ENCODE results near the gene ZNF519. TPM values are rescaled to one million over a fixed set of nuclear protein-coding genes. Genes with fewer than 3 reads are reported as not detected.

The ZNF519 gene
- total RNA-seq, 1 experiment from 2014 or later, result 23.8 TPM

DNA sequence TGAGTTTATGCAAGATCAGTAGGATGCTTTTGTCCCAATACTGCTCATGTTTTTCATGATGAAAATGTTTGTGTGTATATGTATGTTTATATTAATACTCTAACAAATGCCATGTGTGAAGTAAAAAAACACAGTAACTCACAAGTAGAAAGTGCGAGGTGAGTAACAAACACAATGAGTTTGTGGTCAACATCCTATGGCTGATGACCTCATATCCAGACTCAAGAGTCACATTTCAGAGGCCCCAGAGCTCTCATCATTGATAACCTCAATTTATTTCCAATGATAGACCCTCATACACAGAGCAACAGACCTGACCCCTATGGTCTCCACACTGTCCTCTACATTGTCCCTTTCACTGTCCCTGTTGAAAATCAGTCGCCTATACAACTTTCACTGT is 34.5 kb downstream of the ZNF519 start:
- Histone ChIP-seq H3K27me3 (ENCODE audit: insufficient read depth, low read depth) (no peaks in the 10 kb centered on the region), H3K4me2 (no peak overlapping the region), H2AFZ (no peak overlapping the region), H3K4me1 (replicated peaks; ENCODE audit: insufficient read depth) (no peaks in the 10 kb centered on the region), H3K4me3 (no peak overlapping the region), H3K79me2 (ENCODE audit: low read depth) (no peaks in the 10 kb centered on the region), H3K9me2 (ENCODE audit: insufficient read depth) (no peaks in the 10 kb centered on the region), H3K27ac (no peak overlapping the region), H3K9me3 (ENCODE audit: insufficient read depth, low read depth) (peaks cover under 1% of the 10 kb centered on the region; the same call in 1 of the 2 replicates), H3F3A (ENCODE audit: insufficient read depth, low read depth) (no peaks in the 10 kb centered on the region), H3K36me3 (ENCODE audit: low read depth) (no peaks in the 10 kb centered on the region), H4K20me1 (ENCODE audit: insufficient read depth) (no peaks in the 10 kb centered on the region)
- ChIA-PET POLR2A (ENCODE audit: unreplicated experiment) (no interaction called here), CTCF (no interaction called here)
- DNase-seq, result no peak
- no peak for TF ChIP-seq EZH2 (IDR thresholded peaks at IDR 0.05; ENCODE audit: low read depth)
- no peak for TF ChIP-seq CTCF (conservative IDR thresholded peaks at IDR 0.05)
- intact Hi-C loops (cut with micrococcal nuclease; ENCODE audit: unreplicated experiment), result loop anchor here (2.0 kb wide), 1 partner anchor 35 kb away; no protein-coding TSS in a partner anchor
- BruUV-seq (replicated peaks), result no TSS peak

DNA sequence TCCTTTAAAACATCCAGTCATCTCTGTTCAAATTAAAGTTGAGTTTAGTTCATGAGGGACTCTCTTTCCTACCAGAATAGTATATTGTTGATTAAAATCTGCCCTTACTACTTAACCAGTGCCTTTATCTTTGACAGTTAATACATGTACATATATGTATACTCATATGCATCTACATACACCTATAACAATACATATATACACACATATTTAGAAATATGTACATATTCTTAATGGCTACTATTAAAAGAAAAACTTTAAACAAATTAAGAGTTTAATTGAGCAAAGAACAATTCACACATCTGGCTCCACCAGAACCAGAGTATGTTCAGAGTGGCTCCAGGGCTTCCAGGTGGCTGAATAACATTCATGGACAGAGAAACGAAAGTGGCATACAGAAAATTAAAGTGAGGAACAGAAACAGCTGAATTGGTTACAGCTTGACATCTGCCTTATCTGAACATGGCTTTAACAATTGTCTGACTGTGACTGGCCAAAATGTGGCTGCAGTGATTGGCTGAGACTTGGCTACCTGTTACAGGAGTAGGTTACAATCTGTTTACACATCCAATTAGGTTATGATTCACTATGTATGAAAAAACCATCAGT is 38.8 kb downstream of the ZNF519 start:
- no TSS peak for BruUV-seq (replicated peaks)
- Histone ChIP-seq H3K27me3 (ENCODE audit: insufficient read depth, low read depth) (no peaks in the 10 kb centered on the region), H3K9me2 (ENCODE audit: insufficient read depth) (no peaks in the 10 kb centered on the region; the same call in 1 of the 2 replicates), H3K79me2 (ENCODE audit: low read depth) (no peaks in the 10 kb centered on the region), H3K27ac (no peak overlapping the region), H2AFZ (no peak overlapping the region), H3F3A (ENCODE audit: insufficient read depth, low read depth) (no peaks in the 10 kb centered on the region), H3K4me1 (replicated peaks; ENCODE audit: insufficient read depth) (no peaks in the 10 kb centered on the region), H4K20me1 (ENCODE audit: insufficient read depth) (no peaks in the 10 kb centered on the region), H3K4me2 (no peak overlapping the region), H3K4me3 (no peak overlapping the region), H3K9me3 (ENCODE audit: insufficient read depth, low read depth) (no peaks in the 10 kb centered on the region), H3K36me3 (ENCODE audit: low read depth) (no peaks in the 10 kb centered on the region)
- ChIA-PET CTCF (no interaction called here), POLR2A (ENCODE audit: unreplicated experiment) (no interaction called here)
- TF ChIP-seq EZH2 (IDR thresholded peaks at IDR 0.05; ENCODE audit: low read depth), result no peak
- no peak for TF ChIP-seq CTCF (conservative IDR thresholded peaks at IDR 0.05)
- no peak for DNase-seq
- intact Hi-C loops (cut with micrococcal nuclease; ENCODE audit: unreplicated experiment), result no loop called here

DNA sequence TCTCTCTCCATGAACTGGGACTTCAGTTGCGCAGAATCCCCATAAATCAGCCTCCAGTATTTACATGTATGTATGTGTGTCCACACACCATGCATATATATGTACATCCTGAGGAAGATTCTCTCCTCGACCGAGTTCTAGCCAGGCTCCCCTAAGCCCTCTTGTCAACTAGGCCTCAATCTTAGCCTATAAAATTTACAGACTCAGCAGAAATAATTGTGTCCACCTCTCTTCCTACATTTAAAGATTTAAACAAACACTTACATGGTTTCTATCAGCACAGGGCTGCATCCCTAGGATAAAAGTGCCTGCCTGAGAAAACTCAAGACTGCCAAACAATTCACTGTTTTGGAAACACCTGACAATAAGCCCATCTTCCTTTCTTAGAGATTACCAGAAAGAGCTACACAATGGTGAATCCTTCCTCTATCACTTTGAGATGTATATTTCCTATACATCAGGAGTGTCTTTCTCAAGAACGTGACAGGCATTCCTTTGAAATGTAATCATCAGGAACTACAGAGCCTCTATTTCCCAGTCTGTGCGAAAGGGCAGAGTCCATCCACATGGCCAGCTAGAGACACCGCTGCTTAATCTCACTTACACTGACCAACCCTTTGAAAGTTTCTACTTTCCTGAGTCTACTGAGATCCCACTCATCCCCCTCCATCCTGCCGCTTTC is 39.5 kb downstream of the ZNF519 start:
- H3K4me2 ChIP-seq, result no peak overlapping the region
- TF ChIP-seq EZH2 (IDR thresholded peaks at IDR 0.05; ENCODE audit: low read depth), result no peak
- no peak for TF ChIP-seq CTCF (conservative IDR thresholded peaks at IDR 0.05)
- H3K9me2 ChIP-seq (ENCODE audit: insufficient read depth), result no peaks in the 10 kb centered on the region; the same call in 1 of the 2 replicates
- ChIA-PET CTCF (no interaction called here), POLR2A (ENCODE audit: unreplicated experiment) (no interaction called here)
- H3K27me3 ChIP-seq (ENCODE audit: insufficient read depth, low read depth), result no peaks in the 10 kb centered on the region
- intact Hi-C loops (cut with micrococcal nuclease; ENCODE audit: unreplicated experiment), result no loop called here
- no peaks in the 10 kb centered on the region for H3F3A ChIP-seq (ENCODE audit: insufficient read depth, low read depth)
- DNase-seq, result no peak
- H3K4me3 ChIP-seq, result no peak overlapping the region
- H3K79me2 ChIP-seq (ENCODE audit: low read depth), result no peaks in the 10 kb centered on the region
- no peaks in the 10 kb centered on the region for H3K9me3 ChIP-seq (ENCODE audit: insufficient read depth, low read depth)
- no peaks in the 10 kb centered on the region for H4K20me1 ChIP-seq (ENCODE audit: insufficient read depth)
- H3K27ac ChIP-seq, result no peak overlapping the region
- H3K4me1 ChIP-seq (replicated peaks; ENCODE audit: insufficient read depth), result no peaks in the 10 kb centered on the region
- no peak overlapping the region for H2AFZ ChIP-seq
- BruUV-seq (replicated peaks), result no TSS peak
- no peaks in the 10 kb centered on the region for H3K36me3 ChIP-seq (ENCODE audit: low read depth)
